ELF-1 (cell line): Measurements from ENCODE around the gene ATP5ME.
A peak's percentile ranks its signal among the peaks of the same experiment; 100 is the strongest.

Experiments
- DNase-seq: peaks from one replicate; pipeline ENCODE4 v3.0.0-alpha.2; 2016; ENCODE audit warnings: low read depth, low spot score

ATP5ME gene

GRCh38 chr4:674172-675035 is at the start of gene ATP5ME, which contains the start of gene MYL5:
ATP5ME (minus strand) TSS chr4:674276; CDS start chr4:674247, 29 bp downstream.
MYL5 (plus strand) TSS chr4:674542; CDS start chr4:678027, 3,485 bp downstream.
- peak; percentile 98 for DNase-seq

GRCh38 chr4:722851-723360 is 48.8 kb upstream of the ATP5ME start:
- DNase-seq, result no peak

GRCh38 chr4:722169-722725 is 48.2 kb upstream of the ATP5ME start:
- DNase-seq, result no peak

- no peak for DNase-seq
These were observed 47.4 kb upstream of the ATP5ME start for GRCh38 chr4:721261-722168.

- DNase-seq, result no peak
These were observed 46.2 kb upstream of the ATP5ME start for GRCh38 chr4:720111-720860.

- DNase-seq, result no peak
These were observed 44.4 kb upstream of the ATP5ME start for GRCh38 chr4:718460-718859.

- no peak for DNase-seq
These were observed 43.7 kb upstream of the ATP5ME start for GRCh38 chr4:717601-718320.

GRCh38 chr4:714087-714486 is 40.0 kb upstream of the ATP5ME start:
- DNase-seq, result no peak

- DNase-seq, result no peak
These were observed 39.0 kb upstream of the ATP5ME start for GRCh38 chr4:712916-713632.

- no peak for DNase-seq
These were observed 38.0 kb upstream of the ATP5ME start for GRCh38 chr4:712093-712492.

- no peak for DNase-seq
These were observed 36.8 kb upstream of the ATP5ME start for GRCh38 chr4:710916-711315.

GRCh38 chr4:710116-710515 is 36.0 kb upstream of the ATP5ME start:
- DNase-seq, result no peak

GRCh38 chr4:709348-709747 is 35.3 kb upstream of the ATP5ME start:
- no peak for DNase-seq

GRCh38 chr4:708631-708933 is 34.5 kb upstream of the ATP5ME start:
- DNase-seq, result no peak

- no peak for DNase-seq
These were observed 34.0 kb upstream of the ATP5ME start for GRCh38 chr4:707929-708630.

GRCh38 chr4:706834-707598 is 32.9 kb upstream of the ATP5ME start:
- no peak for DNase-seq

- DNase-seq, result peak; percentile 42
These were observed 32.1 kb upstream of the ATP5ME start for GRCh38 chr4:706083-706633.
